HG03097 (cell line): Measurements from ENCODE around the gene PPM1M.

Source experiments
- ATAC-seq: cut with Tn5 transposase; IDR thresholded peaks from one replicate; pipeline ENCODE4 v1.9.1; 2021; ENCODE audit not compliant: unreplicated experiment, low FRiP score

PPM1M gene

GRCh38 chr3:52293491-52294319 lies 48.1 kb downstream of the PPM1M start:
- no peak for ATAC-seq

GRCh38 chr3:52294320-52295150 lies 49.0 kb downstream of the PPM1M start:
- ATAC-seq, result no peak

- no peak for ATAC-seq
Measured at GRCh38 chr3:52295671-52296208, 50.2 kb downstream of the PPM1M start.

GRCh38 chr3:52297242-52298148 lies 51.9 kb downstream of the PPM1M start:
- no peak for ATAC-seq

- no peak for ATAC-seq
Measured at GRCh38 chr3:52298149-52299098, 52.9 kb downstream of the PPM1M start.

- ATAC-seq, result no peak
Measured at GRCh38 chr3:52299247-52299878, 53.8 kb downstream of the PPM1M start.
